Gastrocnemius medialis (tissue), 4 donors: Measurements from ENCODE around the gene SLX4IP. TPM values are rescaled to one million over a fixed set of nuclear protein-coding genes. Genes with fewer than 3 reads are reported as not detected.

ENCODE experiments used
- ATAC-seq, 2 donors: fragments of 150-250 bp; one replicate each; pipeline ENCODE4 v1.9.1; 2016
- DNase-seq, 2 donors: peaks; one replicate each; pipeline ENCODE4 v3.0.0-alpha.2; 2019
- H3K27ac ChIP-seq, 4 donors: fragments of 200-600 bp; sonication (generic); 1 replicate in 1 of 4; 2 replicates in 3 of 4; pipeline ENCODE4 v1.5.1; 2016 to 2018; ENCODE audit warnings: mild to moderate bottlenecking in 2 of 4, moderate library complexity in 1 of 4
- H3K27me3 ChIP-seq, 3 donors: fragments of 200-600 bp; sonication (generic) in 2 of 3; 1 replicate in 1 of 3; 2 replicates in 2 of 3; pipeline versions ENCODE4 v1.5.1 to v1.6.0; 2016 to 2019; ENCODE audit warnings: mild to moderate bottlenecking in 1 of 3, moderate library complexity in 1 of 3
- H3K36me3 ChIP-seq, 2 donors: fragments of 200-600 bp; sonication (generic) in 1 of 2; one replicate each; pipeline ENCODE4 v1.5.1; 2017 to 2018
- H3K4me1 ChIP-seq, 2 donors: fragments of 200-600 bp; sonication (generic) in 1 of 2; one replicate each; pipeline ENCODE4 v1.5.1; 2016 to 2017; ENCODE audit warnings: mild to moderate bottlenecking in 2 of 2
- H3K4me3 ChIP-seq, 4 donors: fragments of 200-600 bp; sonication (generic) in 3 of 4; 1 replicate in 1 of 4; 2 replicates in 3 of 4; pipeline ENCODE4 v1.5.1; 2016 to 2019; ENCODE audit warnings: mild to moderate bottlenecking in 2 of 4
- H3K9me3 ChIP-seq, 3 donors: fragments of 200-600 bp; sonication (generic) in 2 of 3; 1 replicate in 1 of 3; 2 replicates in 2 of 3; pipeline ENCODE4 v1.5.1; 2016 to 2019
- CTCF ChIP-seq, 5 experiments: fragments of 450-650 bp in 3 of 5; fragments of 200-600 bp in 2 of 5; sonication (generic) in 2 of 5; IDR thresholded peaks in 4 of 5; conservative IDR thresholded peaks in 1 of 5; 1 replicate in 4 of 5; 2 replicates in 1 of 5; pipeline ENCODE4 v1.5.1; 2016 to 2019; ENCODE audit warnings: antibody characterized with exemption in 5 of 5, mild to moderate bottlenecking in 3 of 5, moderate library complexity in 3 of 5
- POLR2A ChIP-seq, 2 donors: fragments of 450-650 bp; IDR thresholded peaks; one replicate each; pipeline ENCODE4 v1.6.1; 2017; ENCODE audit warnings: antibody characterized with exemption in 2 of 2, mild to moderate bottlenecking in 2 of 2, moderate library complexity in 2 of 2
- in situ Hi-C, 4 donors: fragments of 200-750 bp; cut with MboI; loops; one replicate each; pipeline versions ENCODE4 v1.15.0 to v1.8.0; 2017; ENCODE audit warnings: low sequenced_read_pairs in 4 of 4
- intact Hi-C: fragments of 100-400 bp; cut with DNase I; formaldehyde crosslinking; loops from one replicate; pipeline ENCODE4 v1.15.1; 2023; ENCODE audit warnings: low total_unique reads
- total RNA-seq, 4 donors: library from RNA; depleted of rRNA; stranded (reverse); fragments of >200 nt; gene quantifications; one replicate each; pipeline versions ENCODE4 v1.1.0 to v1.2.3, GENCODE V29; 2016

SLX4IP gene
- total RNA-seq, 4 donors from 2014 or later: 0.22 to 1.3 (median 0.71) TPM

GRCh38 chr20:10641467-10641866, 206.4 kb downstream of the SLX4IP start:
- H3K27me3 ChIP-seq: no peaks in the 10 kb centered on the region
- TF ChIP-seq POLR2A (IDR thresholded peaks at IDR 0.05) (no peak), CTCF (IDR thresholded peaks at IDR 0.05 in 4 of 5, conservative IDR thresholded peaks at IDR 0.05 in 1 of 5) (no peak)
- in situ Hi-C loops: no loop called here

GRCh38 chr20:10641893-10642292, 206.8 kb downstream of the SLX4IP start:
- H3K4me3 ChIP-seq: no peak overlapping the region
- H3K27ac ChIP-seq: no peak overlapping the region
- ATAC-seq (no peak), DNase-seq (no peak)
- H3K4me1 ChIP-seq: peaks cover 8 to 12% of the 10 kb centered on the region in 2 donors
- no peaks in the 10 kb centered on the region for H3K27me3 ChIP-seq
- peaks cover 0 to 25% of the 10 kb centered on the region in 2 donors for H3K36me3 ChIP-seq
- H3K9me3 ChIP-seq: no peaks in the 10 kb centered on the region
- in situ Hi-C loops: no loop called here
- intact Hi-C loops: no loop called here
- TF ChIP-seq CTCF (IDR thresholded peaks at IDR 0.05 in 4 of 5, conservative IDR thresholded peaks at IDR 0.05 in 1 of 5) (no peak), POLR2A (IDR thresholded peaks at IDR 0.05) (no peak)

More at GRCh38 chr20:10641467-10641866, 206.4 kb downstream of the SLX4IP start:
- intact Hi-C loops: no loop called here
- Histone ChIP-seq H3K27ac (peak overlapping the region in 1 of 4 donors; percentile 52), H3K4me3 (no peak overlapping the region), H3K4me1 (peaks cover 12 to 13% of the 10 kb centered on the region in 2 donors), H3K36me3 (peaks cover 0 to 25% of the 10 kb centered on the region in 2 donors), H3K9me3 (no peaks in the 10 kb centered on the region)
- DNase-seq (no peak), ATAC-seq (no peak)

- peaks cover 0 to 2% of the 10 kb centered on the region in 2 donors for H3K4me1 ChIP-seq
- DNase-seq (no peak), ATAC-seq (no peak)
- in situ Hi-C loops (no loop called here), intact Hi-C loops (no loop called here)
- no peaks in the 10 kb centered on the region for H3K9me3 ChIP-seq
- H3K27me3 ChIP-seq: no peaks in the 10 kb centered on the region
- peak overlapping the region in 1 of 4 donors; percentile 9 for H3K27ac ChIP-seq
- no peak overlapping the region for H3K4me3 ChIP-seq
- peaks cover 0 to 34% of the 10 kb centered on the region in 2 donors for H3K36me3 ChIP-seq
- no peak for TF ChIP-seq POLR2A (IDR thresholded peaks at IDR 0.05)
- no peak for TF ChIP-seq CTCF (IDR thresholded peaks at IDR 0.05 in 4 of 5, conservative IDR thresholded peaks at IDR 0.05 in 1 of 5)
These were observed 207.9 kb downstream of the SLX4IP start for GRCh38 chr20:10642856-10643559.

- intact Hi-C loops (no loop called here), in situ Hi-C loops (no loop called here)
- no peaks in the 10 kb centered on the region for H3K9me3 ChIP-seq
- H3K27me3 ChIP-seq: no peaks in the 10 kb centered on the region
- no peak for TF ChIP-seq CTCF (IDR thresholded peaks at IDR 0.05 in 4 of 5, conservative IDR thresholded peaks at IDR 0.05 in 1 of 5)
- no peak for TF ChIP-seq POLR2A (IDR thresholded peaks at IDR 0.05)
- H3K4me1 ChIP-seq: no peaks in the 10 kb centered on the region
- H3K36me3 ChIP-seq: peaks cover 0 to 39% of the 10 kb centered on the region in 2 donors
- ATAC-seq: no peak
- H3K27ac ChIP-seq: peak overlapping the region in 2 of 4 donors; percentile 2 to 6
- H3K4me3 ChIP-seq: no peak overlapping the region
- no peak for DNase-seq
These were observed 208.4 kb downstream of the SLX4IP start for GRCh38 chr20:10643560-10643873.
